GM19438 (cell line): ENCODE results near the gene C17orf67.

Experiments
- ATAC-seq: cut with Tn5 transposase; IDR thresholded peaks from one replicate; pipeline ENCODE4 v1.9.1; 2021; ENCODE audit warnings: low read depth; ENCODE audit not compliant: unreplicated experiment

Gene C17orf67

GRCh38 chr17:56834380-56835263 is 902 bp upstream of the C17orf67 start:
- peak; percentile 33 for ATAC-seq

GRCh38 chr17:56833057-56833808 is 487 bp downstream of the C17orf67 start:
- peak; percentile 42 for ATAC-seq

- no peak for ATAC-seq
Measured at GRCh38 chr17:56832446-56832845, 1.3 kb downstream of the C17orf67 start.

- ATAC-seq, result no peak
Measured at GRCh38 chr17:56831369-56832095, 2.2 kb downstream of the C17orf67 start.

GRCh38 chr17:56830726-56831368 is 2.9 kb downstream of the C17orf67 start:
- no peak for ATAC-seq

GRCh38 chr17:56826611-56827414 is 6.9 kb downstream of the C17orf67 start:
- ATAC-seq, result no peak

GRCh38 chr17:56824503-56824902 is 9.2 kb downstream of the C17orf67 start:
- ATAC-seq, result no peak

- no peak for ATAC-seq
Measured at GRCh38 chr17:56823848-56824247, 9.9 kb downstream of the C17orf67 start.

- ATAC-seq, result no peak
Measured at GRCh38 chr17:56822725-56823124, 11.0 kb downstream of the C17orf67 start.

GRCh38 chr17:56821847-56822534 is 11.7 kb downstream of the C17orf67 start:
- no peak for ATAC-seq

GRCh38 chr17:56820207-56820606 is 13.5 kb downstream of the C17orf67 start:
- ATAC-seq, result no peak

- ATAC-seq, result peak; percentile 60
Measured at GRCh38 chr17:56819431-56820145, 14.1 kb downstream of the C17orf67 start.

- ATAC-seq, result no peak
Measured at GRCh38 chr17:56819030-56819429, 14.7 kb downstream of the C17orf67 start.

- no peak for ATAC-seq
Measured at GRCh38 chr17:56817066-56817465, 16.7 kb downstream of the C17orf67 start.

- ATAC-seq, result no peak
Measured at GRCh38 chr17:56815711-56816110, 18.0 kb downstream of the C17orf67 start.

- no peak for ATAC-seq
Measured at GRCh38 chr17:56812901-56813388, 20.8 kb downstream of the C17orf67 start.

GRCh38 chr17:56810891-56811775 is 22.6 kb downstream of the C17orf67 start:
- no peak for ATAC-seq
